K562 (cell line): ENCODE data around the gene SLC37A4. TPM values are rescaled to one million over a fixed set of nuclear protein-coding genes. Genes with fewer than 3 reads are reported as not detected.
A peak's percentile ranks its signal among the peaks of the same experiment; 100 is the strongest.

Experiments
- BACH1 ChIP-seq: fragments of 200-800 bp; sonication (Bioruptor generic); IDR thresholded peaks from 2 replicates; pipeline ENCODE4 v1.6.1; 2016; ENCODE audit warnings: missing genetic modification characterization, missing compliant biosample characterization
- BDP1 ChIP-seq: IDR thresholded peaks from 3 replicates; pipeline ENCODE4 v1.6.1; 2011; ENCODE audit not compliant: insufficient read length, insufficient read depth
- BMI1 ChIP-seq: fragments of 150-350 bp; IDR thresholded peaks from 2 replicates; pipeline ENCODE4 v1.6.1; 2014; ENCODE audit warnings: low read length
- CTCF ChIP-seq, 3 experiments: IDR thresholded peaks in 2 of 3; conservative IDR thresholded peaks in 1 of 3; 2 replicates each; pipeline ENCODE4 v1.5.1; 2011 to 2012; ENCODE audit warnings: low read length in 3 of 3, mild to moderate bottlenecking in 3 of 3, control low read depth in 2 of 3, improper control_type of control experiment in 1 of 3, inconsistent platforms in 1 of 3, low read depth in 1 of 3, mixed read lengths in 1 of 3, moderate library complexity in 1 of 3; ENCODE audit not compliant: insufficient read depth in 2 of 3
- CTCFL ChIP-seq: IDR thresholded peaks from 2 replicates; pipeline ENCODE4 v1.6.1; 2011; ENCODE audit warnings: borderline replicate concordance, low read depth, mild to moderate bottlenecking, moderate library complexity, low read length; ENCODE audit not compliant: insufficient read depth, poor library complexity, severe bottlenecking
- CUX1 ChIP-seq: fragments of 200-800 bp; sonication (Bioruptor generic); IDR thresholded peaks from 2 replicates; pipeline ENCODE4 v1.6.1; 2016; ENCODE audit warnings: missing genetic modification characterization, missing compliant biosample characterization
- E2F3 ChIP-seq: fragments of 250-450 bp; sonication (Bioruptor Pico); IDR thresholded peaks from 2 replicates; pipeline ENCODE4 v1.4.0; 2020; ENCODE audit warnings: mild to moderate bottlenecking
- GABPB1 ChIP-seq: sonication (generic); formaldehyde crosslinking; IDR thresholded peaks from 2 replicates; pipeline ENCODE4 v1.8.0; 2022; ENCODE audit warnings: mild to moderate bottlenecking, missing genetic modification reagents
- HINFP ChIP-seq: fragments of 450-650 bp; conservative IDR thresholded peaks from 2 replicates; pipeline ENCODE4 v1.6.1; 2016; ENCODE audit warnings: missing genetic modification characterization, low read depth, mild to moderate bottlenecking, control low read depth, missing compliant biosample characterization
- KLF16 ChIP-seq: IDR thresholded peaks from 2 replicates; pipeline ENCODE4 v1.6.1; 2016; ENCODE audit warnings: antibody characterized with exemption
- MAX ChIP-seq: sonication (generic); formaldehyde crosslinking; IDR thresholded peaks from 2 replicates; pipeline ENCODE4 v1.9.0; 2022; ENCODE audit warnings: mild to moderate bottlenecking, missing genetic modification reagents
- MLLT1 ChIP-seq, 2 experiments: fragments of 450-650 bp; IDR thresholded peaks; 2 replicates each; pipeline ENCODE4 v1.6.1; 2016
- MXI1 ChIP-seq: IDR thresholded peaks from 2 replicates; pipeline ENCODE4 v1.6.1; 2011; ENCODE audit warnings: low read depth, mild to moderate bottlenecking, improper control_type of control experiment, low read length
- NCOA6 ChIP-seq: fragments of 450-650 bp; IDR thresholded peaks from 2 replicates; pipeline ENCODE4 v1.6.1; 2017; ENCODE audit warnings: mild to moderate bottlenecking
- SOX6 ChIP-seq: fragments of 450-650 bp; IDR thresholded peaks from 2 replicates; pipeline ENCODE4 v1.6.1; 2014; ENCODE audit warnings: mild to moderate bottlenecking
- ZFPM2 ChIP-seq: fragments of 250-450 bp; sonication (Bioruptor Pico); IDR thresholded peaks from 2 replicates; pipeline ENCODE4 v1.5.1; 2022; ENCODE audit warnings: mild to moderate bottlenecking
- ZNF316 ChIP-seq: fragments of 450-650 bp; IDR thresholded peaks from 2 replicates; pipeline ENCODE4 v1.6.1; 2016
- ZNF384 ChIP-seq: IDR thresholded peaks from 2 replicates; pipeline ENCODE4 v1.6.1; 2012; ENCODE audit warnings: low read depth, low read length, improper control_type of control experiment
- polyA plus RNA-seq, 8 experiments: library from polyadenylated mRNA; depleted of rRNA in 4 of 8; stranded (reverse) in 5 of 8; unstranded in 3 of 8; fragments of >200 nt; fragmentation: Nextera tagmentation in 2 of 8; fragmentation: Illumina TruSeq in 1 of 8; extraction: Ambion mirVana in 2 of 8; extraction: Trizol in 1 of 8; gene quantifications; 2 replicates each; pipeline versions ENCODE4 v1.2.1 to v1.2.3, GENCODE V29; 2011 to 2014; ENCODE audit warnings: inconsistent platforms in 1 of 8, missing spikeins in 1 of 8
- total RNA-seq, 7 experiments: library from RNA; depleted of rRNA in 6 of 7; stranded (reverse); fragments of >200 nt in 6 of 7; fragmentation: Illumina TruSeq in 2 of 7; extraction: Trizol in 2 of 7; gene quantifications; 2 replicates each; pipeline versions ENCODE4 v1.2.1 to v1.2.3, GENCODE V29; 2011 to 2021; ENCODE audit warnings: low replicate concordance in 1 of 7

The SLC37A4 gene
- total and polyA plus RNA-seq, 9 of the 15 experiments (the other 6 are each of a cell fraction or from before 2014, with no cell fraction given): 24.7 to 73.9 (median 40.7) TPM

- TF ChIP-seq GABPB1 (CRISPR knock-in tag): no peak
- TF ChIP-seq BACH1 (tag): no peak
- TF ChIP-seq CTCFL: no peak
- no peak for TF ChIP-seq NCOA6
- TF ChIP-seq HINFP: no peak
- no peak for TF ChIP-seq BMI1
- TF ChIP-seq CTCF (IDR thresholded peaks at IDR 0.05 in 2 of 3, conservative IDR thresholded peaks at IDR 0.05 in 1 of 3; ENCODE audit: insufficient read depth in 2 of 3, low read depth in 1 of 3, low read length in 3 of 3): no peak
- no peak for TF ChIP-seq ZNF384
- TF ChIP-seq SOX6: no peak
- no peak for TF ChIP-seq ZNF316
- TF ChIP-seq CUX1 (CRISPR knock-in tag): no peak
- no peak for TF ChIP-seq MXI1
- TF ChIP-seq MLLT1 (IDR thresholded peaks at IDR 0.05): no peak
- no peak for TF ChIP-seq KLF16
- no peak for TF ChIP-seq BDP1
- TF ChIP-seq ZFPM2: no peak
- peak; percentile 13; the same call in 1 of the 2 replicates for TF ChIP-seq MAX (CRISPR knock-in tag)
- TF ChIP-seq E2F3: no peak
Observed at GRCh38 chr11:119029069-119029339, 1.7 kb downstream of the SLC37A4 start (continued).
